HL-60 (cell line): ENCODE results near the gene CYP26B1.

ENCODE experiments used
- GABPA ChIP-seq: IDR thresholded peaks from 2 replicates; pipeline ENCODE4 v1.6.1; 2012; ENCODE audit warnings: low read depth
- POLR2AphosphoS5 ChIP-seq: IDR thresholded peaks from 2 replicates; pipeline ENCODE4 v1.6.1; 2012; ENCODE audit warnings: low read depth
- REST ChIP-seq: IDR thresholded peaks from 2 replicates; pipeline ENCODE4 v1.6.1; 2012; ENCODE audit warnings: low read depth; ENCODE audit not compliant: insufficient replicate concordance
- SPI1 ChIP-seq: IDR thresholded peaks from 2 replicates; pipeline ENCODE4 v1.6.1; 2012; ENCODE audit warnings: low read depth, mild to moderate bottlenecking, borderline replicate concordance
- TF ChIP-seq, protein P1 (sequence below): IDR thresholded peaks from one replicate; pipeline ENCODE4 v1.5.1; 2011; ENCODE audit warnings: low read length, control low read depth, inconsistent platforms; ENCODE audit not compliant: insufficient read depth

DNA sequence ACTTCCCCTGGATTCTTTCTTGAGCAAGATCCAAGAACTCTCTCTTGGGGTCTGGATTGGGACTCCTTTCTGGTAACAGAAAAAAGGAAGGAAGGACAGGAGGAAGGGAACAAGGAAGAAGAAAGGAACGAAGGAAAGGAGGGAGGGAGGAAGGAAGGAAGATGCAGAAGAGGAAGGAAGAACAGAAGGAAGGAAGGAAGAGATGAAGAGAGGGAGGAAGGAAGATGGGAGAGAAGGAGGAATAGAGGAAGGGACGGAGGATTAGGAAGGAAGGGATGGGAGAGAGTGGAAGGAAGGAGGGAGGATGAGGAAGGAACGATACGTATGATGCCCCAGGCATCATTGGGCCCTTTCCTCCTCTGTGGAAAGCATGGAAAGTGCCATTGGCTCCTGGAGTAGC is 58.6 kb downstream of the CYP26B1 start:
- TF ChIP-seq, protein P1, sequence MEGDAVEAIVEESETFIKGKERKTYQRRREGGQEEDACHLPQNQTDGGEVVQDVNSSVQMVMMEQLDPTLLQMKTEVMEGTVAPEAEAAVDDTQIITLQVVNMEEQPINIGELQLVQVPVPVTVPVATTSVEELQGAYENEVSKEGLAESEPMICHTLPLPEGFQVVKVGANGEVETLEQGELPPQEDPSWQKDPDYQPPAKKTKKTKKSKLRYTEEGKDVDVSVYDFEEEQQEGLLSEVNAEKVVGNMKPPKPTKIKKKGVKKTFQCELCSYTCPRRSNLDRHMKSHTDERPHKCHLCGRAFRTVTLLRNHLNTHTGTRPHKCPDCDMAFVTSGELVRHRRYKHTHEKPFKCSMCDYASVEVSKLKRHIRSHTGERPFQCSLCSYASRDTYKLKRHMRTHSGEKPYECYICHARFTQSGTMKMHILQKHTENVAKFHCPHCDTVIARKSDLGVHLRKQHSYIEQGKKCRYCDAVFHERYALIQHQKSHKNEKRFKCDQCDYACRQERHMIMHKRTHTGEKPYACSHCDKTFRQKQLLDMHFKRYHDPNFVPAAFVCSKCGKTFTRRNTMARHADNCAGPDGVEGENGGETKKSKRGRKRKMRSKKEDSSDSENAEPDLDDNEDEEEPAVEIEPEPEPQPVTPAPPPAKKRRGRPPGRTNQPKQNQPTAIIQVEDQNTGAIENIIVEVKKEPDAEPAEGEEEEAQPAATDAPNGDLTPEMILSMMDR: no peak
- no peak for TF ChIP-seq POLR2AphosphoS5
- TF ChIP-seq SPI1: no peak
- no peak for TF ChIP-seq REST
- TF ChIP-seq GABPA: no peak
